NCI-H146 treated with DMSO at 0.1 percent for 48 hours (cell line): Measurements from ENCODE around the gene RPS14.

Experiments used
- DNase-seq: peaks from one replicate; lab custom pipeline; 2025; ENCODE audit not compliant: unreplicated experiment; lab: John Stamatoyannopoulos, UW

The RPS14 gene

DNA sequence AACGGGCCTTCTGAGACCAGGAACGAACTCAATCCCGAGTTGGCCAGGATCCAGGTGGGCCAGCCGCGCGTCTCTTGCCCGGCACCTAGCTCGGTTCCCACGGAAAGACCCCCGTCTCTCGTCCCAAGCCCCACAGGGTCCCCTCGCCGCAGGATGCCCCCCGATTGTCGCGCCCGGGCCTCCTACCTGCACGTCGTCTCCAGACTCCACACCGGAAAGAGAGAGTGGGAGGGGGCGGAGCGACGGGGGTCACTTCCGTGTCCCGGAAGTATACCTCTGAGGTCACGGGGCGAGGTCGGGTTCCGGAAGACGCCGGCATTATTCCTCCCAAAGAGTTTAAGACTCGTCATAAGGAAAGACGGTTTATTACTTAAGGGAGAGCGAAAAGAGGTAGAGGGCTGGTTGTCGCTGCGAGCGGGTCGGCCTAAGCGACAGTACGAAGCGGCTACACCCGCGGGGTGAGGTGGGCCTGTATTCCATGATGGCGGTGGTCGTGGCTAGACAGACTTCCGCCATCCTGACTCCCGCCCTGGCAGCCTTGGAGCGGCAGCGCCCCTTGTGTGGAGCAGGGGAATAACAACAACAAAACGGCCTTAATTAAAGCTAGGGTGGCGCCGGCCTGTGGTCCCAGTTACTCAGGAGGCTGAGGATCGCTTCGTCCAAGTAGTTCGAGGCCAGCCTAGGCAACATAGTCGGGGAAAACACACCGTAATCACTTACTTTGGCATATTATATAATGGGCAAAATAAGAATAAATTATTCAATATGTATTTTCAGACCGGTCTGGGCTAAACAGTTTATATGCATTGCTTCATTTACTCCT lies at the start of gene RPS14:
Gene RPS14 (minus strand): TSS at position 223 of the 823 bp plus-strand sequence. CDS start 2,006 bp downstream, outside the sequence.
- DNase-seq, result peak; percentile 79

DNA sequence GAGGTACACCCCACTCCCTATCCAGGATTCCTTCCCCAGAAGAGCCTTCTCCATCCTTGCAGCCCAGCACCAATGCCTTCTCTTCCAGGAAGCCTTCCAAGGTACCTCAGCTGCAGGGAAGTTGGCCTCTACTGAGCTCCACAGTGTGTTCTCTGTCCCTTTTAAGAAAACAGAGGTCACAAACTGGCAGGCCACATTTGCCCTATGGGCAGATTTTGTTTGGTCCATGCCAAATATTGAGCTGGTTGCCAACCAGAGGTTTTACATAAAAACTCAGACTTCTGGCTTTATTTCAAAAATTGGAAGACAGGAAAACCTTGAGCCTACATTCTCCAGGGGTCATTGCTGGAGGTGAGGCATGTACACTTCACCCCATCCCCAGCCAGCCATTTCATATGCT lies 49.4 kb upstream of the RPS14 start:
- DNase-seq, result no peak

DNA sequence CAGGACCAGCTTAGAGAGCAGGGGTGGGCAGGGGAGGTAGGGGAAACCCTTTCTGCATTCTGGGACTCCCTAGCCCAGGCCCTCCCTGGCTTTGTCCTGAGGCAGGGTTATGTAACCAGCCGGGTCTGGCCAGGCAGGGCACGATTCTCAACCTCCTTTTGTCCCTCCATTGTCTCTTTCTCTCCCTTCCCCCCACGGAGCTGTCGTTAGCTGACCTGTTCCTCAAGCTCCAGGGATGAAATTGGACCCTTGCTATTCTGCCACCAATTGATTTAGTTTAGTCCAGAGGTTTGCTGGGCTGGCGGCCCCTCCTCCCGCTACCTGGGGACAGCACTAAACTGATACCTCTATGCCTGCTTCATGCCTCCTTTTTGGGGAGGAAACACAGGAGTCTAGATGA lies 49.0 kb upstream of the RPS14 start:
- peak; percentile 16 for DNase-seq

DNA sequence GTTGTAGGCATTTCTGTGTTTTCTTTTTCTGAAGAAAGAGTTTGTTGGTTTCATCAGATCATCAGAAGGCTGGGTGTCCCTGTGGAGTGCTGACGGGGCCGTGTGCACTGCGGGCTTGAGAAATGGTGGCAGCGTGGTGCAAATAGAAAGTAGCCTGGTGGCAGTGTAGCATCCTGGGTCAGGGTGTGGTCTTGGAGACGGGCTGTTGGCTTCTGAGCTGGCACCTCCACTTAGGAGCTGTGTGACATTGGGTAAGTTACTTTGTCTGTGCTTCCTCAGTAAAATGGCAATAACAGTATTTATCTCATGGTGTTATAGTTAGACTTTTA lies 48.4 kb upstream of the RPS14 start:
- DNase-seq, result no peak

DNA sequence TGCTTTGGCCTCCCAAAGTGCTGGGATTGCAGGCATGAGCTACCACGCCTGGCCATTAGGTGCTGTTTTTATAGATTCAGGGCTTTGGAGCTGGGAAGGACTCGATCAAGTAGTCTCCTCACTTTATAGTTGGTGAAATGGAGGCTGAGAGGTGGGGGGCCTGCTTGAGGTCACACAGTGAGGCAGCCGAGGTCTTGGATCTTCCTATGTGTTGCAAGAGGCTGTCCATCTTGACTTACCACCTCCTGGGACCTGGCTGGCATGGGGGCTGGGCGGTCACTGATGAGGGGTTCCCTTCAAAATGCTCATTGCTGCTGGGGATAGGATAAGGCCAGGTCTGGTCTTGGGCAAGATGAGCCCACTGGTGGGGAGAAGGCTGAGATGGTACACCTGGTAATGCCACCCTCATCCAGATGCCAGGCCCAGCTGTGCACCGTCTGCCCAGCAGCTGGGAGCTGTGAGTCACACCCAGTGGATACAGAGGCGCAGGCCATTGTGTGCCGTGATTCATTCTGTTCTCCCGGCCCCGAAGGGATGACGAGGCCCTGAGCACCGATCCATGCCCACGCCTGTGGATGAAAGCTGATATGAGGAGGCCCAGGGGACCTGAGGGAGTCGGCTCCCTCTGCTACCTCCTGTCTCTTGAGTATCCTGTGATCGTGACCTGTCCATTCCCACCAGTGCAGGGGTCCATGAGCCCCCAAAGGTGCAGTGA lies 47.9 kb upstream of the RPS14 start:
- DNase-seq, result no peak

DNA sequence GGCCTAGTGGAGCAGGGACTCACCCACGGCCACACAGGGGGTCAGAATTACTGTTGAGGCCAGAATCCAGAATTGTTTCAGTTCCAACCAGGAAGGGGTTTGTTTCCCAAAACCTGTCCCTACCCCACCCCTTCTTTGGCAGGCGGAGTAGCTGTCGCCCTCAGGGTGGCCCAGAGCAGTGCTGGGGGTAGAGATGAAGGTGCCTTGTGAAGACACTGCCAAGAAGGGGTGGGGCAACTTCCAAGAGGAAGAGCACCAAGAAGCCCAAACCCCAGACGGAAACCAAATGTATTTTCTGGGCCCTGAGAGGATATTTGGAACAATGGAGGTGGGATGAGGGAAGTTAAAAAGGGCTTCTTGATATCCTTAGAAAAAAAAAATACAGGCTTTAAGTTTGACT lies 47.0 kb upstream of the RPS14 start:
- no peak for DNase-seq

DNA sequence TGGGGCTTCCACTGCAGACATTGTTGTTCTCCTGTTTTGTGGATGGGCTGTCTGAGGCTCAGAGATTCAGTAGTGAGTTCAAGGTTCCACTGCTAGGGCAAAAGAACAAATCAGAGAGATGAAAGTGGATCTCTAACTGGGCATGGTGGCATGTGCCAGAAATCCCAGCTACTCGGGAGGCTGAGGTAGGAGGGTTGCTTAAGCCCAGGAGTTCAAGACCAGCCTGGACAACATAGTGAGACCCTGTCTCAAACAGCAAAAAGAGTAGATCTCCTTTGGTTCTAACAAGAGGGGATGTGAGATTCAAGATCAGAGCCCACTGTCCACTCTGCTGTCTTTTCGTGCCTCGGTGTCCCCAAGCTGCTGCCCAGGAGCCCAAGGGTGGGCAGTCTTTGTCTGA lies 46.6 kb upstream of the RPS14 start:
- no peak for DNase-seq

DNA sequence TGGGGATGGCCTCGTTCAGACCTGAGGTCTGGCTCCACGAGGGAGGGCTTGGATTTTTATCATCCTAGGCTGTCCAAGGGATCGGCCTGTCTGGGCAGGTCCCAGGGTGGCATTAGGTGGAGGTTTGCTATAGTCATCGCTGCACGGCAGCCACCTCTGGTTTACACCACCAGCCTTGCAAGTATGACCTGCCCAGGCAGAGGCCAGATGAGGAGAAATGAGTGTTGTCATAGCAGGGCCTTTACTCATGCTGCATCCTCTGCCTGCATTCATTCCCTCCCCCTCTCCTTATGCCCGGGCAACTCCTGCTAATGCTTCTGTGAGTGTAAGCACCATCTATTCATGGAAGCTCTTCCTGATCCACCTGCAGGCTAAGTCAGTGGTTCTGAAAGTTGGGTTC lies 43.1 kb upstream of the RPS14 start:
- no peak for DNase-seq

DNA sequence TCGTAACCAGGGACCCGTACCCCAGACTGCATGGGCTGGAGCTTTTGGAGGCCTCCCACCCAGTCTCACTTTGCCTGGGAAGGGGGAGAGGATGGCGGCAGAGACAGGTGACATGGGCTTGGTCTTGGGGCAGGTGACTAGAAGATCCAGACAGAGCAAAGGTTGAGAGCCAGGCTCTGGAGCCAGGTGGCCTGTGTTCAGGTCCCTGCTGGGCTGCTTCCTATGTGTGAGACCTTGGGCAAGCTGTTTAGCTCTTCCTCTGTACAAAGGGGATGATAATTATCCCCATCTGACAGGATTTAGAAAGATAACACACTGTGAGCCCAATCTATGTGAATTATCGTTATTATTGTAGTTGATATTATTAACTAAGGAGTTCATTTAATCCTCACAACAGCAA lies 42.3 kb upstream of the RPS14 start:
- DNase-seq, result peak; percentile 41

DNA sequence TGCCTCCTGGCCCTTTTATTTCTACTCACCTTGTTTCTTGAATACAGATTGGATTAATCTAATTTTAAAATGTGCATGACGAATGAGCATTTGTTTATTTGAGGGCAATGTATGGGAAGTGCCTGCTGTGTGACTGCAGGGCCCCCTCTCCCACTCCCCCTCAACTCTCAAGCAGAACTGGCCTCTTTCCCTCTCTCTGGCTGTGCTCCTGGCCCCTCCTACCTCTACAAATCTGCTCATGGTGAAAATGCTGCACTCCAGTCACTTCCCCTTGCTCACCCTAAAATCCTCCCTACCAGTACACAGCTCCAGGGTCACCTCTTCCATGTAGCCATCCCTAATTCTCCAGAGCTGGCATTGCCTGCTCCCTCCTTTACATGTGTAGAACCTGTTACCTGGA lies 41.2 kb upstream of the RPS14 start:
- DNase-seq, result no peak

DNA sequence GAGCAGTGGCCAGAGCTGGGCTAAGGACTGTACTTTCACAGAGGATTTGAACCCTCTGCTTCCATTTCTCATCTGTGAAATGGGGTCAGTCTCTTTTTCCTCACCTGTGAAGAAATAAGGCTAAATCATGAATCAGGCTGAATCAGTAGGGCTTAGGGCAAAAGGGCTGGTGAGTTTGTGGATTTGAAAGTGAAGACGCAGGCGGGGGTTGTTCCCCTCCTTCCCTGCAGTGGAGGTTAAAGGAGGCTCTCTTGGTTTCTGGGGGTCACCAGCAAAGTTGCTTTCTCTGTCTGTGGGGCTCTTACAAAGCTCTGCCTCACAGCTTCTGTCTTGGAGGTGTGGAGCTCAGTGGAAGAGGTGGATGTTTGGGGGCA lies 40.7 kb upstream of the RPS14 start:
- DNase-seq, result no peak

DNA sequence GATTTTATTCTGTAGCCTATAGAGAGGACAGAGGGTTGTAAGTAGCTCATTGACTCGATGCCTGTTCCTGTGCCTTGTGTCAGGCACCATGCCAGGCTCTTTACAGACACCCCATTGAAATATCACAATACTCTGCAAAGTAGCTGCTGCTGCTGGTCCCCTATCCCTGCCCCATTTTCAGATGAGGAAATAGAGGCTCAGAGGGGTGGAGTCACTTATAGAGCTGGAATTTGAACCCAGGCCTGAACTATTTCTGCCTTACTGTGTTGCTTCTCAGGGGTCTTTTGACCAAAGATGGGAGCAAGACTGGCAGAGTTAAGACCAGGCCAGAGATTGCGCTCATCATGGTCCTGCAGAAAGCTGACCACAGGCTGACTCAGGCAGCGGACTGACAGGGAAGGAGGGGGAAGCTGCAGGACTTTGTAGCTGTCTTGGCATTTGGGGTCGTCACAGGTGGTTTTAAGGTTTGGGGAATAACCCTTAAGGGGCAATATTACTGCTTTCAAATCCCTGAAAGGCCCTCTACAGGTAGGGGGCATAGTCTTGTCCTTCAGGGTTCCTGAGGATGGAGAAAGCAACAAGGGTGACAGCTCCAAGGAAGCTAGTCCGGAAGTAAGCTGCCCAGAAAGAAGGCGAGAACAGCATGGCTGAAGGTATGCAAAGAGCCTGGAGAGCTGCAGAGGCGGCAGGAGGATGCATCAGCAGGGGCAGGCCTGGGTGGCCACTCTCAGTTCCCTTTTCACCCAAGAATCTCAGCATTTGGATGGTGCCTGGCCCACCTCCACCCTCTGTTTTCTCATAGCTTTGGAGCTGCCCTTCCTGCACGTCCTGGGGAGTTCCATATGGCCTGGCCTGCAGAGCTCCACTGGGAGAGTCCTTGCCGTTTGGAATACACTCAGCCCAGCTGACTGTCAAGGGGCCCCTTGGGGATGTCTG lies 40.1 kb upstream of the RPS14 start:
- DNase-seq, result no peak

DNA sequence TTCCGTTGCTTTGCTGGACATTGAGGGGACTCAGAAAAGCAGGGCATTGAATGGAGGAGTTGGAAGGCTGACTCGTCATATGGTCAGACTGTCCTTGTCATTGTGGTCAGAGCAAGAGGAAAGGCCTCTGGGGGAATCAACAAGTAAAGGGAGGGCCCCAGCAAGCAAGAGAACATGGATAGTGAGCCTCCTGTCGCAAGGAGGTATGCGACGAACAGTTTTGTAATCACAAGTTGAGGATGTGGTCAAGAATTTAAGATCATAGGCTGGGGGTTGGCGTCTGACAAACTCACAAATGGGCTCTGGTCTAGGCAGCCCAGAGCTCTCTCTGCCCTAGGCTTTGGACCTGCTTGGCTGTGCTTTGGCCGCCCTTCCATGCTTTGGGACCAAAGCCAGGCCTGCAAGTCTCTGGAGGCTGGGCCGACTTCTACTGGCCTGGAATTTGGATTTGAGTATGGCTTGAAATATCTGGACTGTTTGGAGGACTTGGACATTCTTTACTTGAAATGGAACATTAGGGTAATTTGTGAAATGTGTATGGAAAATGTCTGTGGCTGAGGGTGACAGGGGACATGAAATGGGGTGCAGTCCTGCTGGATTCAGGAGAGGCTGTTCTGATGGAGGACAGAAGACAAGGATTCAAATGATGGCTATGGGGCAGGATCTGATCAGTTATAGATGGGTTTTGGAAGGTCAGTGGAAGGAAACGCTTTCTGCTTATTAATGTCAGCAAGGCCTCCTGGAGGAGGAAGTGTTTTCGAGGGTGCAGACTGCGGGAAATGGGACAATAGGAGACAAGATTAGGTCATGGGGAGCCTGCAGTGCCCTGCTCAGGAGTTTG lies 39.2 kb upstream of the RPS14 start:
- no peak for DNase-seq

DNA sequence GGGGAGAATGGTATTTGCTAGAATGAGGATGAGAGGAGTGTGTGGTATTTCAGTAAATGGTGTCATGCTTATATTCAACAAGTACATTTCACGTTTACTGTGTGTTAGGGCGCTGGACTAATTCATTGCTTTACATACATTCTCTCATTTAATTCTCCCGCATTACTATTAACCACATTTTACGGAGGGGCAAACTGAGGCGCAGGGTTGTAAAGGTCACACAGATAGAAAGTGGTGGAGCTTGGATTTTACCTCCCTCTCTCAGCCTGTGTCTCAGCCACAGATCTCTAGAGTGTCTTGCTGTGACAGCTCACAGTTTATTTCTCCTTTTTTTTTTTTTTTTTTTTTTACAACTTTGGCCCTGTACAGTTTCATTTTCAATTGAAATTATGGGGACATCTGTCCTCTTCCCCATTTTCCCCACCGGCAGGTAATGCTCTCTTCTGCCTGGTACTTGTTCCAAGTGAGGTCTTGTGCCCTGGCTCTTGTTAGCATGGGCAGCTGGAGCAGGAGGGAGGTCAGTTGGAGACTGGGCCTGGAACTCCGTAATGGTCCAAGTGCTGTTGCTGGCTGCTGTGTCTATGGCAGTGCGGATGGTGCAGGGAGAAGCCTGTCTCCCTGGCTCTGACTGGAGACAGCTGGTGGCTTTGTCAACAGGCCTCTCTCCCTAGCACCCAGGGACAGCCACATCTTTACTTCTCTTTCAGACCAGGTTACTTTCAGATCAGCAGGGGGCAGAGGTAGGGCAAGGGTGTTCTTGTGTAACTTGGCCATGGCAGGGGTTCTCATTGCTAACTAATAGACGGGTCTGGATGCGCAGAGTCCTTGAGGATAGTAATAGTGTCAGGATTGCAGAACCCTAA lies 37.9 kb upstream of the RPS14 start:
- DNase-seq, result no peak

DNA sequence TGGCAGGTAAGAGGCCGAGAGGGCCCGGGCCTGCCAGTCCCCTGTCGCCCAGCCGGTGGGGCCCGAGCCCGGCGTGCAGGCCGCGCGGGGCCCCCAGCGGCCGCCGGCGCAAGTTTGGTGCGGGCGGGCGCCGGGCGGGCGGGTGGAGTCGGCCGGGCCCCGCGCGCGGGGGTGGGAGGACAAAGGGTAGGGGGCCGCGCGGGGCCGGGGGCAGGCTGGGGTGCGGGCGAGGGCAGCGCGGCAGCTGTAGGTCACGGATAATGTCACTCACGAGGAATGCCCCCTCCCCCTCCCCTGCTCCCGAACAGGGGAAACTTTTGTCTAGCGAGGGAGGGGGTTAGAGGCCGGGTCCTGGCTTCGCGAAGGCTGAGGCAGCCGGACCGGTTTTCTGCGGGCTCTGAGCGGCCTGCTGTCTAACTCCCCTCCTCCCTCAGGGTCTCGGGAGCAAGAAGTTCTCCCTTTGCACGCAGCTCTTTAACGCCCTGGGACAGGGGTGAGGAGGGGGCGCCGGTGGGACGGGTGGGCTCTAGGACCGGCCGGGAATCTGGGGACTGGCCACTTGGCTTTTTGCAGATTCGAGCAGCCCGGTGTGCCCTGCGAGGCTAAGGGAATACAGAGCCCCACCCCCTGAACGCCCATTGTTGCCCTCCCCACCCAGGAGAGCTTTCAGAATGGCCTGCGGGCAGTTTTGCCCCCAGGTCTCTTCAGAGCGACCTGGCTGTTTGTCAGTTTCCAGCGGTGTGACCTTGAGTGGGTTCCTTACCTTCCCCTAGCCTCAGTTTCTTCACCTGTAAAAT lies 37.1 kb upstream of the RPS14 start:
- no peak for DNase-seq

DNA sequence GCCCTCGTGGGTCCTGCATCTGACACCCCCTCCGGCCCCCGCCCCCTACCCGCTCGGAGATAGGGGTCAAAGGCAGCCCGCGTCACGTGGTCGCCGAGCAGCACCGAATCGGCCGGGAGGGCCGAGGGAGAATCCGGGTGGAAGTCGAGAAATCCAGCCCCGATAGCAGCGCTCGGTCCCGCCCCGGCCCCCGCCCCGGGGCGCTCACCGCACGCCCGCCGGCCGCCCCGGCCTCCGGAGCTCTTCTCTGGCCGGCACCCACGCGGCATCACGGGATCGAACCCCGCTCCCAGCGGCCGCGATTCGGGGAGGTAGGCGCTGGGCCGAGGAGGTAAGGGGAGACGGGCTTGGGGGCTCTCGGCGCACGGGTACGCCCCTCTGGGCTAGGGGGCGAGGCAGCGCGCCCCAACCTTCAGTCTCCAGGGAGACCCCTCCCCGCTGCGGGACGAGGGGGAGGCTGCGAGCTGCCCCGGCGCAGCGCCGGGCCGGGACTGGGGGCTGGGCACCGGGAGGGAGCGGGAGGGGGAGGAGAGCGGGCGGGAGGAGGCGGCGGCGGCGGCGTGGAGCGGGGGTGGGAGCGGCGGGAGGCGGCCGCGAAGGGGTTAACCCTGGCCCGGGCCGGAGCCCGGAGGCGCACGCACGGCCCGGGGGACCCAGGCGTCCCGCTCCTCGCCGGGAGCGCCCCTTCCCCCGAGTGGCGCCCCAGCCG lies 36.3 kb upstream of the RPS14 start:
- DNase-seq, result no peak

DNA sequence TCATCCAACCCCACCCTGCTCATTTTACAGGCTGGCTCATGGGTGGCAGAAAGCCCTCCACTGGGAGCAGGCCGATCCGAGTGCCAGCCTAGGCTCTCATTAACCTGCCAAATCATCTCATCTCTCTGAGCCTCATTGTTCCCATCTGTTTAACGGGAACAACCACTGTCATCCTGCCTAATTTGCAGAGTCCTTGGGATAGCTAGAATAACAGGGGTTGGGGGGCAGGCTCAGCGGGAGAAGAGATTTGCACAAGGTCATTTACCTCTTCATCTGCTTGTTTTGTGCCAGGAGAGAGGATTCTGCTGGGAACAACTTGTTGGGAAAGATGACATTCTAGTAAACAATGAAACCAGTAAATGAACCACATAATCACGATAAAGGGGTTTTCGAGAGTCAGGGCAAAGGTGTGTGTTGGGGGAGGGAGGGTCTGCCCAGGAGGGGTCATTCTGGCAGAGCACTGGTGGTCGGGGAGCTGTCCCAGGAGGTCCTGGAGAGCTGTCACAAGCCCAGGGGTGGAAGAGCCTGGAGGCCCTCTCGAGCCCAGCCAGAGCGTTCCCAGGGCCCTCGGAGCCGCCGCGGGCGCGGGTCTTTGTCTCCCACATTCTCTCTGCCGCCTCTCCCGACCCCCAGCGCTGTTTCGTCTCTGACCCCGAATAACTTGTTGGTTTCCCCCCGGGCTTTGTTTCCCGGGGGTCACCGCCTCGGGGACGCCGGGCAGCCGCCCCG lies 35.6 kb upstream of the RPS14 start:
- DNase-seq, result no peak

DNA sequence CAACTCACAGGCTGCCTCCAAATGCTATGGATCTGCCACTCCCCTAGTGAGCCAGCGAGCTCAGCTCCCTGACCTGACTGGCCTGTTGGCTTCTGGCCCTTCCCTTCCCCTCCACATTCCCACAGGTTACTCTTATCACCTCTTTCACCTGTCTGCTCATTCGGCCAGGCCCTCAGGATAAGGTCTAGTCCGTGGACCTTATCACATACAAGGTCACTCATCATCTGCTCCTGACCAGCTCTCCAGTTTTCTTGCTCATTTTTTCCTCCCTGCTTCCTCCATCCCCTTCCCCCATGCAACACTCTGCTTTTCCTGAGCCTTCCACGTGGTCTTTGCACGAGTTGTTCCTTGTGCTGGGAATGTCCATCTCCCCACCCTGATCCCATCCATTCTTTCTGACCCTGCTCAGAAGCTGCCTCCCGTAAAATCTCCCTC lies 32.5 kb upstream of the RPS14 start:
- no peak for DNase-seq
